EL (cell line): Measurements from ENCODE around the gene SHB.

Source experiments
- DNase-seq: peaks from one replicate; pipeline ENCODE4 v3.0.0-alpha.2; 2016

The SHB gene

GRCh38 chr9:38068701-38069628 is at the start of gene SHB:
TSS of gene SHB (minus strand) at chr9:38069227. CDS start at chr9:38068645, 582 bp downstream.
- peak; percentile 79 for DNase-seq

GRCh38 chr9:38117651-38118050 is 48.6 kb upstream of the SHB start:
- no peak for DNase-seq

- no peak for DNase-seq
Measured at GRCh38 chr9:38114905-38115304, 45.9 kb upstream of the SHB start.

- no peak for DNase-seq
Measured at GRCh38 chr9:38112456-38112855, 43.4 kb upstream of the SHB start.

- DNase-seq = no peak
Measured at GRCh38 chr9:38112049-38112448, 43.0 kb upstream of the SHB start.

GRCh38 chr9:38110476-38110875 is 41.4 kb upstream of the SHB start:
- no peak for DNase-seq

- DNase-seq = no peak
Measured at GRCh38 chr9:38109601-38110000, 40.6 kb upstream of the SHB start.

- DNase-seq = no peak
Measured at GRCh38 chr9:38108326-38108725, 39.3 kb upstream of the SHB start.

GRCh38 chr9:38107811-38108304 is 38.8 kb upstream of the SHB start:
- no peak for DNase-seq

GRCh38 chr9:38107405-38107804 is 38.4 kb upstream of the SHB start:
- DNase-seq = no peak

GRCh38 chr9:38106488-38106887 is 37.5 kb upstream of the SHB start:
- DNase-seq = no peak

- DNase-seq = no peak
Measured at GRCh38 chr9:38103340-38103739, 34.3 kb upstream of the SHB start.

GRCh38 chr9:38101423-38101822 is 32.4 kb upstream of the SHB start:
- DNase-seq = no peak

- DNase-seq = no peak
Measured at GRCh38 chr9:38096238-38096805, 27.3 kb upstream of the SHB start.

- no peak for DNase-seq
Measured at GRCh38 chr9:38094165-38094564, 25.1 kb upstream of the SHB start.

GRCh38 chr9:38092656-38093055 is 23.6 kb upstream of the SHB start:
- no peak for DNase-seq

GRCh38 chr9:38092200-38092524 is 23.1 kb upstream of the SHB start:
- DNase-seq = no peak

GRCh38 chr9:38091310-38092199 is 22.5 kb upstream of the SHB start:
- DNase-seq = no peak

GRCh38 chr9:38090170-38090569 is 21.1 kb upstream of the SHB start:
- no peak for DNase-seq

- DNase-seq = no peak
Measured at GRCh38 chr9:38089387-38090165, 20.5 kb upstream of the SHB start.

GRCh38 chr9:38088006-38088925 is 19.2 kb upstream of the SHB start:
- DNase-seq = peak; percentile 54
